Activated CD4-positive, alpha-beta T cell treated with anti-CD3 and anti-CD28 coated beads, Interleukin-2, amount 50 U/mL, for 24 hours (primary cell): ENCODE measurements around the gene DDX59.

ENCODE experiments used
- DNase-seq, 2 donors: peaks; one replicate each; pipeline ENCODE4 v3.0.0-alpha.2; 2020; ENCODE audit warnings: low read depth in 1 of 2, low spot score in 1 of 2

The DDX59 gene

DNA sequence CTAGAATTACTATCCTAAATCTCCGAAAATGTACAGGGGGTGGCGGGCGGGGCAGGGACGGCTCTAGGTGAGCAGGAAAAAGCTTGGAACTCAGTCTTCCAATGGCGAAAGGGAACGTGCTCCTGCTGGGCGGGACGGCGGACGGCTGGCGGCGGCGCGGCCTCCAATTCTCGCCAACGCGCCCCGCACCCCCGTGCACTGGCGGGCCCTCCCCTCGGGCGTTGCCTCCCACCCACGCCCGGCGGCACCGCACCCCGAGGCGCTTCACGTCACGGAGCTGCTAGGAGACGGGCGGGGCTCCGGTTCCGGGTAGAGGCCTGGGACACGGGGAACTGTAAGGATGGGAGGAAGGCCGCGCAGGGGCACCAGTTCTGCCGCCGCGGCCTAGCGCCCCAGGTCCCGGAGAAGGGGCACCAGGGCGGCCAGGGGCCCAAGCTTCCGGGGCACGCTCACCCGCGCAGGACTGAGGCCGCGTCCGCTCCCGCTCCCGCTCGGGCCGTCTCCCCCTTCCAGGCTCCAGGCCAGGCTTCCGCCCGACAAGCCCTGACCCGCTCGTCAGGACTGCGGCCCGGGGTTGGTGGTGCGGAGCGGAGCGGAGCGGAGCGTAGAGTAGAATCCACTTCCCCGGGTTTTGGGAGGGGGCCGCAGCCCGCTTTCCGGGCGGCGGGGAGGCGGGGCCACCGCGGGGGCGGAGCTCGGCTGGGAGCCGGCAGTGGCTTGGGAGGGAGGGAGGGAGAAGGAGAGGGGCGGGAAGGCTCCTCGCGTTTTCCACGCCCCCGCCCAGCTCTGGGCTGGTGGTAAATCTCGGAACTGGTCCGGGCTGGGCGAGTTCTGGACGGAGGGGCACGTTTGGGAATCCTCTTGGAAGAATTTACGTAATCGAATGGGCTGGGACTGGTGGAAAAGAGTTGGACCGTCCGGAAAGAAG lies at the start of gene DDX59:
Gene DDX59 (minus strand): TSS at position 594 of the 928 bp plus-strand sequence. CDS start 3,167 bp downstream, outside the sequence.
- peak; percentile 84 to 89 for DNase-seq

GRCh38 chr1:200714504-200715187 lies 44.9 kb upstream of the DDX59 start:
- no peak for DNase-seq

DNA sequence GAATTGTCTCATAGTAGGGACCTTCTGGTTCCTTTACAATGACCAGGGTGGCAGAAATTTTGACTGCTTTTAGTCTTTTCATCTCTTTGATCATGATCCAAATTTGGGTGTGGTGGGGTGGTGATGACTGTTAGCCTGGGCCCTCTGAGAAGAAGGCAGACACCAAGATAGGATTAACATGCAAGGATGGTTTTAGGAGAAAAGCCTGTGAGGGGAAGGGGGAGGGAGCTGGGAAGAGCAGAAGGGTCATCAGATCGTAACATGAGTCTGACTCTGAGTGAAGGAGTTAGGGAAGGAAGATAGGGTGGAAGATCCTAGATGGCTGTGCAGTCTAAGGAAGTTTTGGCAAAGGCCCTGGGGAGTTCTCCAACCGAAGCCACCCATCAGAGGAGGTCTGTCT lies 40.5 kb upstream of the DDX59 start:
- no peak for DNase-seq

DNA sequence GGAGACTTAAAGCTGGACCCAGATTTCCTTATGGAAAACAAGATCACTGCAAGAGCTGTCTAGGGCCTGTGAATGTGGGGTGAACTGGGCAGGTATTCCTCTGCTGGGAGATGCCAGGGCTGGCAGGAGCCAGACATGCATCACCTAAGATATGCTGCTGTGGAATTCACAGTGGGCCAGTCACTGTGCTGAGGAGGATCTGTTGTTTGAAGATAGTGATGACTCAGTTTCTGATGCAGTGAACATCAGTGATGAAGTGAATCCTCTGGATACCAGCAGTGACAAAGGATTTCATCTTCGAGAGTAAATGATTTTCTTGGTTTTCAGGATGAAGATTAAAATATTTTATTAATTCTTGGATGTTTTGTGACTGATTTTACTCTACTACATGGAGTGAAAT lies 39.1 kb upstream of the DDX59 start:
- DNase-seq, result no peak

DNA sequence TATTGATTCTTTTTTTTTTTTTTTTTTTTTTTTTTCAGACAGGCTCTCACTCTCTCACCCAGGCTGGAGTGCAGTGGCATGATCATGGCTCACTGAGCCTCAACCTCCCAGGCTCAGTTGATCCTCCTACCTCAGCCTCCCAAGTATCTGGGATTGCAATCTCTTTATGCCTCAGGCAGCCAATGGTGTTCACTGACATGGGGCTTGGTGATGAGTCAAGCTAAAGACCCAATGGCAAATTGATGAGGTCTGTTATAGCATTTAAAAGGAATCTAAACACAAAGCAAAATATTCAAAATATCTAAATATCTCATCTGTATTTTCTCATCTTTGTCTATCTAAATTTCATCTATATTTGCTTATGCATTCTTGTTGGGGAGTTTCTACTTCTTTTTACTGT lies 38.5 kb upstream of the DDX59 start:
- no peak for DNase-seq

DNA sequence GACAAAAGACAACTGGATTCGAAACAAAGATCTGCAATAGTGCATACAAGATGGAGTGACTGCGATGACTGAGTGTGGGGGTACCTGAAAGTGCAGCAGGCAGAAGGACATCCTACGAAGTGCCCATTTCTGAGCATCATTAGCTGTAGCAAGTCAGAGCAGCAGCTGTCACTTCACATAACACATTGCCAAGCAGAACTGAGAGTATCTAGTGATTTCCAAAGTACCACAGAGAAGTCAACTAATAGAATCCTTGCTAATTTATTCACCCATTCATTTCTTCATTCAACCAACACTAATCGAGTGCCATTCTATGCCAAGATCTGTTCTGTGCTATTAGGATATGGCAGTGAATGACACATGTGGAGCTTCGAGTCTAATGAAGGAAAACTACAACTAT lies 37.4 kb upstream of the DDX59 start:
- no peak for DNase-seq

- no peak for DNase-seq
Observed at GRCh38 chr1:200706111-200706814, 36.6 kb upstream of the DDX59 start.

GRCh38 chr1:200704986-200705500 lies 35.3 kb upstream of the DDX59 start:
- no peak for DNase-seq

- no peak for DNase-seq
Observed at GRCh38 chr1:200699871-200700270, 30.2 kb upstream of the DDX59 start.

DNA sequence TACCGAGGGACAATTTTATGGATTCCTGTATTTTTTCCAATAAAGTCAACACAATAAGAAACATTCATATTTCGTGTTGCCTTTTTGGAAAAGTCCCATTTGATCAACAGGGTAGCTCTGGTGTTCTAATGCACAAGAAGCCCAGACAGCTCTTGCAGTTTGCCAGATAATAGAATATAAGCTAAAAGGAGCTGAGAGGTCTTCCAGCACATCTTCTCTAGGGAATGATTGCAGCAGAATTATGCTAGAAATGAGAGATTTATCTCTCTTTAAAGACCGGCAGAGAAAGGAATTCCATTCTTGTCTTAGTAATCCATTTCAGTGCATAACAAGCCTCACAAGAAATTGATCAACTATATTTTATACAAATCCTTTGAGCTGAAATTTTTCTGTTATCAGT lies 25.0 kb upstream of the DDX59 start:
- no peak for DNase-seq

GRCh38 chr1:200693327-200693726 lies 23.6 kb upstream of the DDX59 start:
- no peak for DNase-seq

- no peak for DNase-seq
Observed at GRCh38 chr1:200692316-200692715, 22.6 kb upstream of the DDX59 start.

GRCh38 chr1:200686620-200687019 lies 16.9 kb upstream of the DDX59 start:
- DNase-seq, result no peak

- DNase-seq, result no peak
Observed at GRCh38 chr1:200684015-200684414, 14.3 kb upstream of the DDX59 start.

- no peak for DNase-seq
Observed at GRCh38 chr1:200683298-200683697, 13.6 kb upstream of the DDX59 start.

- no peak for DNase-seq
Observed at GRCh38 chr1:200681231-200681630, 11.5 kb upstream of the DDX59 start.

GRCh38 chr1:200676829-200677228 lies 7.1 kb upstream of the DDX59 start:
- no peak for DNase-seq

- DNase-seq, result no peak
Observed at GRCh38 chr1:200675588-200675852, 5.8 kb upstream of the DDX59 start.

DNA sequence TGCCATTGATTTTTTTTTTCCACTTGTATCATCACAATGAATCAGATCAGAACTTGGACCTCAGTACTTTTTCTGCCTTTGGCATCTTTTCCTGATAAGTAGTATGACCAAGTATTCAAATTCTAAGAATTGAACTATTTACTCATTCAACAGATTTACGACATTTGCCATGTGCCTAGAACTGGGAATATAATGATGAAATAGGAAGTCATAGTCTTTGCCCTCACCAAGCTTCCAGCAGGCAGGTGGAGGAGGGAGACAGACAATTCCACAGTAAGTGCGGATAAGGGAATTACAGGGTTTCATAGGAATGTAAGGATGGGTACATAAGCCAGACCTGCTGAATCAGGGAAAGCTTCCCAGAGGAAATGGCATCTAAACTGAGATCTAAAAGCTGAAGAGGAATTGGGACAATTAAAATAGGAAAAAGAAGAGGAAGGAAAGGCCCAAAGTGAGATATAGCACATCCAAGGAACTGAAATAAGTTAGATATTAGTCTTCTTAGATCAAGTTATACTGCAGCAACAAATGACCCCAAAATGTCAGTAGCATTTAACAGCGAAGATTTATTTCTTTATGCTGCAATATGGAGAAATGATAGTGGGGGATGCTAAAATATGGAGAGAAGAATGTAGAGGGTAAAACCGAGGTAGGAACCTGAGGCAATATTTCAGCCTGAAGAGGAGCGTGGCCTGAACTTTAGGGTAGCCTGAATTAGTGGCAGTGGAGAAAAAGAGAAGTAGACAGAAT lies 5.3 kb upstream of the DDX59 start:
- no peak for DNase-seq

DNA sequence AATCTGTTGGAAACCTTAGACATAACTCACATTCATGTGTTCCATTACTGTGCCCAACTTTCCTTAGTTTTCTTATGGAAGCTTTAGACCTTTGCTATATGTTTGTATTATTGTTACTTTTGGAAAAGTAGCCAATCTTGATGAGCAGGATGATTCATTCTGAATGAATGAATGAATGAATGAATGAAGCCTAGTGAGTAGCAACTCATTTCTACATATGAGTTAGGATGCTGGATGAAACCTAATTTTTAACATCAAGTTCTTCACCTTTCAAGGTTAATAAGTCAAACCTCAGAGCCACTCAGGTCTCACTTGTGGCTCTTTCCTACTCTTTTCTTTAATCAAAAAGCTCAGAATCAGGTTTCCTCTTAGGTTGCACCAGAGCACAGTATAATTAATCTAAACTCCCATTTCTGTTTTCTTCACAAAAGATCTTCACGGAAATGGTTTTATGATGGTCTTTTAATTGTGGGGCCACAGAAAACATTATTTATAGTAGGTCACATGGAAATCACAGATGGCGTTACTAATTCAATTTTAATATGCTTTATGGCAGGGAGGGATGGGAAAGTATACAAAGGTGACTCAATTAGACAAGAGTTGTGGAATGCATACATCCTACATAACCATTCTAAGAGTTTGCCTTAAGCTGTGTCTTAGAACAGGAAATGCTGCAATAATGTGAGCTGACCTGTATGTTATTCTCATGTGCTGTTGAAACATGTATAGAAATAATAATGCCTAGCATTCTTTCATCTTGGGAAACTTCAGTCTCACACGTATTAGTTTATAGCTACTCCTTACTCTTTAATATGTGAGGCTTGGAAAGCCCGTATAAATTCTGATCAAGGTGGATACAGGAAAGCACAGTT lies 4.5 kb upstream of the DDX59 start:
- DNase-seq, result no peak
